ENCODE data around the gene SMARCD1.

SMARCD1 gene

GRCh38 chr12:50087151-50087550 is 2.0 kb downstream of the SMARCD1 start:
- in situ Hi-C loops (cut with HindIII; ENCODE audit: low pct_unique_long_range_greater_than_20kb, low sequenced_read_pairs) = no loop called here
- DNase-seq (ENCODE audit: low read depth in 1 of 2, low spot score in 1 of 2) = no peak
- no peak for TF ChIP-seq JUND (IDR thresholded peaks at IDR 0.05; ENCODE audit: low read depth)

GRCh38 chr12:50087995-50088394 is 2.9 kb downstream of the SMARCD1 start:
- in situ Hi-C loops (cut with HindIII; ENCODE audit: low pct_unique_long_range_greater_than_20kb, low sequenced_read_pairs) = no loop called here
- no peak for DNase-seq (ENCODE audit: low read depth in 1 of 2, low spot score in 1 of 2)
- TF ChIP-seq JUND (IDR thresholded peaks at IDR 0.05; ENCODE audit: low read depth) = no peak

- DNase-seq (ENCODE audit: low read depth in 1 of 2, low spot score in 1 of 2) = peak; percentile 68 to 88
- TF ChIP-seq JUND (IDR thresholded peaks at IDR 0.05; ENCODE audit: low read depth) = no peak
- in situ Hi-C loops (cut with HindIII; ENCODE audit: low pct_unique_long_range_greater_than_20kb, low sequenced_read_pairs) = no loop called here
Measured at GRCh38 chr12:50088577-50089335, 3.6 kb downstream of the SMARCD1 start.

- in situ Hi-C loops (cut with HindIII; ENCODE audit: low pct_unique_long_range_greater_than_20kb, low sequenced_read_pairs) = no loop called here
- TF ChIP-seq JUND (IDR thresholded peaks at IDR 0.05; ENCODE audit: low read depth) = no peak
- no peak for DNase-seq (ENCODE audit: low read depth in 1 of 2, low spot score in 1 of 2)
Measured at GRCh38 chr12:50089730-50090129, 4.6 kb downstream of the SMARCD1 start.

GRCh38 chr12:50090391-50090790 is 5.2 kb downstream of the SMARCD1 start:
- DNase-seq (ENCODE audit: low read depth in 1 of 2, low spot score in 1 of 2) = no peak
- in situ Hi-C loops (cut with HindIII; ENCODE audit: low pct_unique_long_range_greater_than_20kb, low sequenced_read_pairs) = no loop called here

GRCh38 chr12:50097952-50098351 is 12.8 kb downstream of the SMARCD1 start:
- in situ Hi-C loops (cut with HindIII; ENCODE audit: low pct_unique_long_range_greater_than_20kb, low sequenced_read_pairs) = no loop called here
- DNase-seq (ENCODE audit: low read depth in 1 of 2, low spot score in 1 of 2) = no peak

More at GRCh38 chr12:50090391-50090790, 5.2 kb downstream of the SMARCD1 start:
- no peak for TF ChIP-seq JUND (IDR thresholded peaks at IDR 0.05; ENCODE audit: low read depth)

GRCh38 chr12:50099302-50100008 is 14.3 kb downstream of the SMARCD1 start:
- TF ChIP-seq JUND (IDR thresholded peaks at IDR 0.05; ENCODE audit: low read depth) = no peak
- in situ Hi-C loops (cut with HindIII; ENCODE audit: low pct_unique_long_range_greater_than_20kb, low sequenced_read_pairs) = no loop called here
- no peak for DNase-seq (ENCODE audit: low read depth in 1 of 2, low spot score in 1 of 2)

More at GRCh38 chr12:50097952-50098351, 12.8 kb downstream of the SMARCD1 start:
- TF ChIP-seq JUND (IDR thresholded peaks at IDR 0.05; ENCODE audit: low read depth) = no peak

GRCh38 chr12:50100561-50100960 is 15.4 kb downstream of the SMARCD1 start:
- TF ChIP-seq JUND (IDR thresholded peaks at IDR 0.05; ENCODE audit: low read depth) = no peak
- in situ Hi-C loops (cut with HindIII; ENCODE audit: low pct_unique_long_range_greater_than_20kb, low sequenced_read_pairs) = no loop called here
- no peak for DNase-seq (ENCODE audit: low read depth in 1 of 2, low spot score in 1 of 2)

GRCh38 chr12:50101663-50102062 is 16.5 kb downstream of the SMARCD1 start:
- no peak for TF ChIP-seq JUND (IDR thresholded peaks at IDR 0.05; ENCODE audit: low read depth)
- in situ Hi-C loops (cut with HindIII; ENCODE audit: low pct_unique_long_range_greater_than_20kb, low sequenced_read_pairs) = no loop called here
- DNase-seq (ENCODE audit: low read depth in 1 of 2, low spot score in 1 of 2) = peak; percentile 26 to 63

- no peak for TF ChIP-seq JUND (IDR thresholded peaks at IDR 0.05; ENCODE audit: low read depth)
- in situ Hi-C loops (cut with HindIII; ENCODE audit: low pct_unique_long_range_greater_than_20kb, low sequenced_read_pairs) = no loop called here
- DNase-seq (ENCODE audit: low read depth in 1 of 2, low spot score in 1 of 2) = no peak
Measured at GRCh38 chr12:50102131-50102531, 17.0 kb downstream of the SMARCD1 start.

GRCh38 chr12:50102646-50103309 is 17.6 kb downstream of the SMARCD1 start:
- no peak for TF ChIP-seq JUND (IDR thresholded peaks at IDR 0.05; ENCODE audit: low read depth)
- in situ Hi-C loops (cut with HindIII; ENCODE audit: low pct_unique_long_range_greater_than_20kb, low sequenced_read_pairs) = no loop called here
- DNase-seq (ENCODE audit: low read depth in 1 of 2, low spot score in 1 of 2) = no peak

GRCh38 chr12:50103351-50103750 is 18.2 kb downstream of the SMARCD1 start:
- in situ Hi-C loops (cut with HindIII; ENCODE audit: low pct_unique_long_range_greater_than_20kb, low sequenced_read_pairs) = no loop called here
- DNase-seq (ENCODE audit: low read depth in 1 of 2, low spot score in 1 of 2) = no peak
- no peak for TF ChIP-seq JUND (IDR thresholded peaks at IDR 0.05; ENCODE audit: low read depth)
